ENCODE measurements around the gene RXFP1.

Gene RXFP1

DNA sequence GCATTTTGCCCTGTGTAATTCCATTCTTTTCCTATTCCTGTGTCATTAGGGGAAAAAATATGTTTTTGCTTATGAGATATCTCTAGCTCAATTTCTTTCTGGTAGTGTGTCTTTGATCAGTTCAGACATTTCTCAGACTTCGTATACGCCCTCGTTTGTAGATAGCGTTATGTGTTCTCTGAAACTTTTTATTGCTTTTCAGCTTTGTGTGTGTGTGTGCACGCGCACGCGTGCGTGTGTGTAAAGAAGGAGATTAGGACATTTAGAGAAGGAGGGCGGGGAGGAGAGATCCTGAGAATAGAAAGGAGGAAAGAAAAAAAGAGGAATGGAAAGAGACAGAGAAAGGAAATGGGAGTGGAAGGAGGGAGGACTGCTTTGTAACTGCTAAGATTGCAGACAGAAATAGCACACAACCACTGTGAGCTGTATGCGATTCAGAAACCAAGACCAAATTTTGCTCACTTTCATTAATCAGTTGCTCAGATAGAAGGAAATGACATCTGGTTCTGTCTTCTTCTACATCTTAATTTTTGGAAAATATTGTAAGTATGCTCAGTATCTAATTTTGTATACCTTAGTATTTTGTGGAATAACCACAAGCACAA lies at the start of gene RXFP1:
RXFP1 (plus strand) TSS at position 399 of the 605 bp plus-strand sequence; CDS start at position 494, 95 bp downstream.
- DNase-seq (ENCODE audit: low read depth in 2 of 2) = no peak

DNA sequence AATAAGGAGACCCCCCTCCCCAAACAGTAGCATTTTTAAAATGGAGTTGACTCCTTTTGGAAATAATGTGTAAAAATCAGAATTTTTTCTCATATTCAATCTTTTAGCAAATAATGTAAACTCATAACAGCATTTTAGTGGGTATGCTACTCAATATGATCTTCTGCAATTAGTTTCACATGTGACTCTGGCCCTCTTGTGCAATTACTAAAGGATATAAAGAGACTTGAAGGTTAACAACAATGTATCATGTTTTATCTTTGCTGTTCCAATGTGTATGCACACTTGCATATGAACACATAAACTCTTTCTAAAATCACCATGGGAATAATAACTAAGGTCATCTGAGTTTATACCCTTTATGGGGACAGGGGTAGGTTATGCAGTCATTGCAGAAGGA lies 39.9 kb upstream of the RXFP1 start:
- no peak for DNase-seq (ENCODE audit: low read depth in 2 of 2)

GRCh38 chr4:158484173-158484885 lies 37.4 kb upstream of the RXFP1 start:
- no peak for DNase-seq (ENCODE audit: low read depth in 2 of 2)

DNA sequence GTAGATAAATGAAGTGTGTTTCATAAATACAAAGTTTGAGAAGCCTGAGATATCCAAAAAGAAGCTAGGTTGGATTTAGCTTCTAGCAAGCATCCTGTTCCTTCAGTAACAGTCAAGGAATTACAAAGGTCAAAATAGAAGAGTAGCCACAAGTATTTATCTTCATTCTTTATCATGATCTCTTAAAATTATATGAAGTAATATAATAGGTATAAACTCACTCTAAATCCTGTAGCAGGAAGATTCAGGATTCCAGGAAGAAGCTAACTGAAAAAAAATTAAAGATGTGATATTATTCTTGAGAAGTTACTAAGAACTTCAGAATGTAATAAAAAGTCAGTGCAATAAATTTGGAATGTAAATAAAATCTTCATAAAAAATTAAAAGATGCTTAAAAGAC lies 31.1 kb upstream of the RXFP1 start:
- DNase-seq (ENCODE audit: low read depth in 2 of 2) = no peak

DNA sequence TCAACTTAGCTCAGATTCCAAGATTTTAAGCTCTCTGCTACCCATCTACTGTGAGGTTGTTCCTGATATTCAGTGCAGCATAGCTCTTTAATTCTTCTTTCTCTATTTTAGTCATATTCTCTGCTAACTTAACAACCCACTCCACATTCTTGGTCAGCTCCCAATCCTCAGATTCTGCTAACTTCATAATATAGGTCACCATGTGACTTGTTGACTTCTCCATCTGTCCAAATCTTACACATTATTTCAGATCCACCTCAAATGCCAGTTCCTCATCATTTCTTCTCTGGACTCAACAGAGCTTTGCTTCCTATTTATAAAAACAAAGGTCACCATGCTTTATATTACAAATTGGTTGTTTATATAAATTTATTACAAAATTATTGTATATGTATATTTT lies 29.3 kb upstream of the RXFP1 start:
- no peak for DNase-seq (ENCODE audit: low read depth in 2 of 2)

- DNase-seq (ENCODE audit: low read depth in 2 of 2) = no peak
Measured at GRCh38 chr4:158496030-158496741, 25.5 kb upstream of the RXFP1 start.

GRCh38 chr4:158500054-158500453 lies 21.6 kb upstream of the RXFP1 start:
- DNase-seq (ENCODE audit: low read depth in 2 of 2) = no peak

DNA sequence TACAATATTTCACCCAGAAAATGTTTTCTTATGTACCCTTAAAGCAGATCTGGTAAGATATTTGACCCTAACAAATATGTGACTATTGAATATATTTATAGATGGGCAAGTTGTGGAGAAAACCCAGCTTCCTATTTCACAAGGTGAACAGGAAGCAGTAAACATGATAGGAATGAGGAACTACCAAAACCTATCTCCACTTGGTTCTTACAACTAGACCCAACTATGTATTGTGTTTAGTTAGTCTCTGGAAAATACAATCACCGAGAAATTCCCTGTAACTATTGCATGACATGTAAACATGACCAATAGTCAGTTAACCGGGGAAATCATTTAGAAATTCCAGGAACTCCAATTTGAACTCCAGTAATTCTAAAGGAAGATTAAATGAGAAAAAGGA lies 8.4 kb upstream of the RXFP1 start:
- DNase-seq (ENCODE audit: low read depth in 2 of 2) = no peak

DNA sequence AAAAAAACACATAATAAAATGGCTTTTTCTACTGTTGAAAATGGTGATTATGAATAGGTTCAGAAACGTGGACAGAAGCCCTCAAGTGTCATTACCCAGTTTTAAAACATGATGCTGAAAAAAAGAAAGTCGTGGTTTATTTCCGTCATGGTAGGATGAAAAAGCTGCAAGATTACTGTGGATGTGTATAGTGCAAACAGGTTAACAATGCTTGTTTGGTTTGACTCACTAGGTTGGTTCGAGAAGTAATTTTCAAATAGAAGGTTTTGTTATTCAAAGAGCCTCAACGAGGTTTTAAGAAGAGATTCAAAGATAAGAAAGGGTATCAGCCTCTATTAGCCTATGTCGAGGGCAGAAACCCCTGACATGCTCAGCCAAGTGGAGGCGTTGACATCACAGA lies 2.5 kb upstream of the RXFP1 start:
- no peak for DNase-seq (ENCODE audit: low read depth in 2 of 2)

DNA sequence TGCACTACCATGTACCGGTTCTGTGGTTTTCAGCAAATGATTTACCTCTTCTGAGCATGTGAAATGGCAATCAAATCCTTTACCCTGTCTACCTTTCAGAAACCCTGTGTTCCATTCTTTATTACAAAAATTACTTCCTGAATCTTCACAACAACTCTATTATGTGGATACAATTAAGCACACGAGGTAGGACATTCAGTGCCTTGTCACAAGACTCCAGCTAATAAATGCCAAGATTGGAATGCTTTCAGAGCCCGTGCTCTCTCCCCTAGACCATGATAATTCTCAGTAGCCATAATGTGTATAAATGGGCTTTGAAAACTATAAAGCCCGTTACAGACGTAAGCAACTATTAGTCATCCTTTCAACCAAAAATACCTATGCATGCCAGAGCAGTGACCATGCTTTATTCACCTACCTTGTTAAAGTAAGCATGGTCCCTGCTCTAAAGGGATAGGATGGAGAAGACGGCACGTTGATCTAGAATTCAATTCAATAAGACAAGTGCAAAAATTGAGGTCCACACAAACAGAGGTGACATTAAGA lies 2.4 kb downstream of the RXFP1 start:
- no peak for DNase-seq (ENCODE audit: low read depth in 2 of 2)

GRCh38 chr4:158527516-158527915 lies 5.8 kb downstream of the RXFP1 start:
- DNase-seq (ENCODE audit: low read depth in 2 of 2) = no peak

- DNase-seq (ENCODE audit: low read depth in 2 of 2) = no peak
Measured at GRCh38 chr4:158529505-158529904, 7.8 kb downstream of the RXFP1 start.

GRCh38 chr4:158530381-158530780 lies 8.7 kb downstream of the RXFP1 start:
- DNase-seq (ENCODE audit: low read depth in 2 of 2) = no peak

DNA sequence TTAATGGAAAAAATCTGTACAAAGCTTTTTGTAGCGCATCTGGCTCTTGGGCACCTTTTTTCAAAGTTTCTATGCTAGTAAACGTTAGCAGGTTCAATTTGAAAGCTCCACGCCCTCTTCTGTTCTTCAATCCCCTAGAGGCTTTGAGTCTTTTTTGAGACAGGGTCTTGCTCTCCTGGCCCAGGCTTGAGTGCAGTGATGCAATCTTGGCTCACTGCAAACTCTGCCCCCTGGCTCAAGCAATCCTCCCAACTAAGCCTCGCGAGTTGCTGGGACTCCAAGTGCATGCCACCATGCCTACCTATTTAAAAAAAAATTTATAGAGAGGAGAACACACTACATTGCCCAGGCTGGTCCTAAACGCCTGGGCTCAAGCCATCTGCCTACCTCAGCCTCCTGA lies 9.2 kb downstream of the RXFP1 start:
- DNase-seq (ENCODE audit: low read depth in 2 of 2) = no peak

GRCh38 chr4:158532556-158533231 lies 11.0 kb downstream of the RXFP1 start:
- DNase-seq (ENCODE audit: low read depth in 2 of 2) = no peak

- no peak for DNase-seq (ENCODE audit: low read depth in 2 of 2)
Measured at GRCh38 chr4:158534727-158535126, 13.0 kb downstream of the RXFP1 start.

DNA sequence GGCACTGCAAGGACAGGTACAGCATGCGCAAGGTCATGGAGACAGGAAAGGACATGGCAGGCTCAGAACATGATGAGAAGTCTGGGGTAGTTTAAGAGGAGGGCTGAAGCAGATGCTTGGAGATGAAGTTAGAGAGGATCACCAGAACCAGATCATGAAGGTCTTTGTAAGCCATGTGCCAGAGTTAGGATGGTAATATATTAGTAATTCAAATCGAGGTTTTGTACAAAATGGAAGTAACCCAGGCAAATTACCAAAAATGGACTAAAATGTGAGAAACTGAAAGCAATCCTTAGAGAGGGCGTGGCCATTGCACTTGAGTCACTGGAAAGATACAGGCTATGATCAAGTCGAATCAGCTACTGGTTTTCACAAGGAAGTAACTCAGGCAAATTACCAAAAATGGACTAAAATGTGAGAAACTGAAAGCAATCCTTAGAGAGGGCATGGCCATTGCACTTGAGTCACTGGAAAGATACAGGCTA lies 13.5 kb downstream of the RXFP1 start:
- DNase-seq (ENCODE audit: low read depth in 2 of 2) = no peak

- no peak for DNase-seq (ENCODE audit: low read depth in 2 of 2)
Measured at GRCh38 chr4:158536833-158537232, 15.2 kb downstream of the RXFP1 start.

GRCh38 chr4:158538176-158538575 lies 16.5 kb downstream of the RXFP1 start:
- no peak for DNase-seq (ENCODE audit: low read depth in 2 of 2)

DNA sequence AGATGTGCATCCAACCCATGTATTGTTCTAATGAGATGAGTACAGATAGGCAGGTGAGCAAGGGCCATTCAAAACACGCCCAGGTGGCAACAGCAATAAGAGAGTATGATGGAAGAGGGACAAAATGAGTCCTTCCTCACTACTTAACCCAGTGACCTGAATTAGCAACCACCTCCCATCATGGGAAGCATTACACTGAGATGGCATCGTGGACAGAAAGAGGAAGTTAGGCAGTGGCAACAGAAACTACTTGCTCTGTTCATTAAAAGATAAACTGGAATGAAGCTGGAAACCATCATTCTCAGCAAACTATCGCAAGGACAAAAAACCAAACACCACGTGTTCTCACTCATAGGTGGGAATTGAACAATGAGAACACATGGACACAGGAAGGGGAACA lies 17.2 kb downstream of the RXFP1 start:
- DNase-seq (ENCODE audit: low read depth in 2 of 2) = no peak

DNA sequence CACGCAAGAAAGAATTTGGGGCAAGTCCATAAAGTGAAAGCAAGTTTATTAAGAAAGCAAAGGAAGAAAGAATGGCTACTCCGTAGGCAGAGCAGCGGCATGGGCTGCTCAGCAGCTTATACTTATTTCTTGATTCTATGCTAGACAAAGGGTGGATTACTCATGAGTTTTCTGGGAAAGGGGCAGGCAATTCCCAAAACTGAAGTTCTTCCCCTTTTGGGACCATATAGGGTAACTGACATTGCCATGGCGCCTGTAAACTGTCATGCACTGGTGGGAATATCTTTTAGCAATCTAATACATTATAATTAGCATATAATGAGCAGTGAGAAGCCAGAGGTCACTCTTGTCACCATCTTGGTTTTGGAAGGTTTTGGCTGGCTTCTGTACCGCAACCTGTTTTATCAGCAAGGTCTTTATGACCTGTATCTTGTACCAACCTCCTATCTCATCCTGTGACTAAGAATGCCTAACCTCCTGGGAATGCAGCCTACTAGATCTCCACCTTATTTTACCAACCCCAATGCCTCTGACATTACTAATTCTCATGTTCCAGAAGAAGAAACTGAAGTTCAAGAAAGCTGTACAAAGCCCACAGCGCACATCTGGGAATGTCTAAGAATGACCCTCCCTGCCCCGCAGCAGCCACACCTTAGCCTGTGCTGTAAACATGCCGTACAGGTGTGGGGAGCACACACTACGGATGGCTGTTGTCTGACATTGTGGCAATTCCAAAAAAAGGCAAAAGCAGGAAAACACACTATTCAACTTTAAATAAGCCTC lies 18.6 kb downstream of the RXFP1 start:
- no peak for DNase-seq (ENCODE audit: low read depth in 2 of 2)

Data from stimulated activated CD8-positive, alpha-beta memory T cell treated with anti-CD3 and anti-CD28 coated beads, Interleukin-2, amount 100 ng/mL, for 1 hour (primary cell).